H1 (cell line): ENCODE measurements around the gene HGFAC. TPM values are rescaled to one million over a fixed set of nuclear protein-coding genes. Genes with fewer than 3 reads are reported as not detected.

Experiments used
- NANOG ChIP-seq: IDR thresholded peaks from 2 replicates; pipeline ENCODE4 v1.6.1; 2011; ENCODE audit warnings: low read length, low read depth, mild to moderate bottlenecking, inconsistent platforms; ENCODE audit not compliant: insufficient read depth, poor library complexity, severe bottlenecking
- TAF7 ChIP-seq: optimal IDR thresholded peaks from 2 replicates; pipeline ENCODE3; 2011; ENCODE audit warnings: low read depth, mild to moderate bottlenecking, inconsistent platforms, low read length, moderate library complexity, borderline replicate concordance
- polyA plus RNA-seq, 7 experiments: library from polyadenylated mRNA; depleted of rRNA in 3 of 7; stranded (reverse) in 5 of 7; unstranded in 2 of 7; fragments of >200 nt in 5 of 7; fragments of 200-250 nt in 2 of 7; gene quantifications; 1 replicate in 5 of 7; 2 replicates in 1 of 7; 4 replicates in 1 of 7; pipeline versions ENCODE4 v1.2.1 to v1.2.3, GENCODE V29; 2011 to 2013; ENCODE audit warnings: missing spikeins in 2 of 7, mixed read lengths in 2 of 7
- total RNA-seq: library from RNA; stranded (reverse); fragmentation: NEBNext Ultra II Directional; extraction: Animal tissue kit (Norgen Biotek cat#: 25700); gene quantifications from 2 replicates; pipeline ENCODE4 v1.2.1, GENCODE V29; 2021
- TF ChIP-seq, protein P1 (sequence below): IDR thresholded peaks from 2 replicates; pipeline ENCODE4 v1.6.1; 2012; ENCODE audit warnings: inconsistent platforms

HGFAC gene
- total and polyA plus RNA-seq, 2 of the 8 experiments (the other 6 are each of a cell fraction or from before 2014, with no cell fraction given): 0.14 to 0.15 TPM

DNA sequence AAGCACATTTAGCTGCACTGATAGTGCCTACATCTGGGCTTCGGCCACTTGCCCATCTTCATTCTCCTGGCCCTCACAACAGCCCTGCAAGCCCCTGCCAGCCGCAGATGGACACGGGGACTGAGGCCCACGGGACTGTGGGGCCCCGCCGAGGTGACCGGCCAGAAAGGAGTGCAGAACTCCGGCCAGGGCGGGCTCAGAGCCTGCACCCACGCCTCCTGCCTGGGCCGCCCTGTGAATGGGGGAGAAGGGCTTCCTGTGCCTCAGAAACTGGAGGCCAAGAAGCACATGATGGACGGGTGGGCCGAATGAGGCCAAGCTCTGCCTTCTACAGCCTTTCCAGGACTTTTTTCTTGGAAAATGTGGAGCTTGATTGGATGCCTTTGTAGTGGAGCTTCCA, 35.7 kb upstream of the HGFAC start (continued):
- TF ChIP-seq, protein P1, sequence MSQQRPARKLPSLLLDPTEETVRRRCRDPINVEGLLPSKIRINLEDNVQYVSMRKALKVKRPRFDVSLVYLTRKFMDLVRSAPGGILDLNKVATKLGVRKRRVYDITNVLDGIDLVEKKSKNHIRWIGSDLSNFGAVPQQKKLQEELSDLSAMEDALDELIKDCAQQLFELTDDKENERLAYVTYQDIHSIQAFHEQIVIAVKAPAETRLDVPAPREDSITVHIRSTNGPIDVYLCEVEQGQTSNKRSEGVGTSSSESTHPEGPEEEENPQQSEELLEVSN: no peak
- TF ChIP-seq TAF7: no peak
- TF ChIP-seq NANOG: no peak
